Thoracic aorta (tissue), 2 donors: Measurements from ENCODE around the gene DGKH. TPM values are rescaled to one million over a fixed set of nuclear protein-coding genes. Genes with fewer than 3 reads are reported as not detected.

Experiments used
- ATAC-seq: fragments of 150-250 bp; one replicate; pipeline ENCODE4 v1.8.0; 2017; ENCODE audit warnings: low read depth; ENCODE audit not compliant: insufficient number of reproducible peaks, low FRiP score
- DNase-seq: peaks from one replicate; pipeline ENCODE4 v3.0.0-alpha.2; 2020; ENCODE audit warnings: low spot score
- H3K27ac ChIP-seq, 2 donors: fragments of 200-600 bp; sonication (generic); 1 replicate in 1 of 2; 2 replicates in 1 of 2; pipeline ENCODE4 v1.5.1; 2016; ENCODE audit warnings: mild to moderate bottlenecking in 2 of 2, moderate library complexity in 2 of 2
- H3K27me3 ChIP-seq: fragments of 200-600 bp; sonication (generic); replicated peaks from 2 replicates; pipeline ENCODE4 v1.6.0; 2016; ENCODE audit warnings: mild to moderate bottlenecking; ENCODE audit not compliant: insufficient read depth
- H3K36me3 ChIP-seq: fragments of 200-600 bp; sonication (generic); one replicate; pipeline ENCODE4 v1.5.1; 2016
- H3K4me1 ChIP-seq, 2 donors: fragments of 200-600 bp; sonication (generic); 1 replicate in 1 of 2; 2 replicates in 1 of 2; pipeline versions ENCODE4 v1.5.1 to v1.6.0; 2016; ENCODE audit warnings: low read depth in 2 of 2, mild to moderate bottlenecking in 1 of 2; ENCODE audit not compliant: control insufficient read depth in 1 of 2
- H3K4me3 ChIP-seq: fragments of 200-600 bp; sonication (generic); 2 replicates; pipeline ENCODE4 v1.5.1; 2016; ENCODE audit warnings: mild to moderate bottlenecking
- H3K9me3 ChIP-seq: fragments of 200-600 bp; sonication (generic); 2 replicates; pipeline ENCODE4 v1.5.1; 2016
- CTCF ChIP-seq: fragments of 200-600 bp; sonication (generic); IDR thresholded peaks from one replicate; pipeline ENCODE4 v1.5.1; 2019; ENCODE audit warnings: antibody characterized with exemption
- total RNA-seq, 2 donors: library from RNA; depleted of rRNA; stranded (reverse); fragments of >200 nt; gene quantifications; one replicate each; pipeline versions ENCODE4 v1.1.0 to v1.2.3, GENCODE V29; 2016

The DGKH gene
- total RNA-seq, 2 donors from 2014 or later = 18.3 to 37.8 TPM

- Histone ChIP-seq H3K36me3 (peaks cover 20% of the 10 kb centered on the region), H3K27me3 (no peaks in the 10 kb centered on the region), H3K4me1 (no peaks in the 10 kb centered on the region), H3K27ac (no peak overlapping the region), H3K9me3 (no peaks in the 10 kb centered on the region), H3K4me3 (no peak overlapping the region)
- TF ChIP-seq CTCF = no peak
- ATAC-seq (no peak), DNase-seq (no peak)
Measured at GRCh38 chr13:42181381-42181953, 133.0 kb downstream of the DGKH start.

DNA sequence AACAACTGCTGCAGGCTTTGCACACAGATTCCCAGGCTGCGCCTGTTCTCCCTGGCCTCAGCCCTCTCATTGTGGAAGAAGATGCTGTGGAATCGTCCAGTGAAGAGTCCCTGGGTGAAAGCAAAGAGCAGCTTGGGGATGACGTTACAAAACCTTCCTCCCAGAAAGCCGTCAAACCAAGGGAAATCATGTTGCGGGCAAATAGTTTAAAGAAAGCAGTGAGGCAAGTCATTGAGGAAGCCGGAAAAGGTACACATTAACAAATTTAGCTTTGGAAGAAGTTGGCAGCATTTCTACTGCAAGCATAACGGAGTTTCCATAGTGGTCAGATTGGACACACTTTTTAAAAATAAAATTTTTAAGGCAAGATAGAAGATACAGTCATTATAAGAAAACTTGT is 140.6 kb downstream of the DGKH start:
- Histone ChIP-seq H3K27ac (no peak overlapping the region), H3K36me3 (peaks cover 18% of the 10 kb centered on the region), H3K4me1 (no peaks in the 10 kb centered on the region), H3K4me3 (no peak overlapping the region), H3K27me3 (no peaks in the 10 kb centered on the region), H3K9me3 (no peaks in the 10 kb centered on the region)
- ATAC-seq (no peak), DNase-seq (no peak)
- TF ChIP-seq CTCF = no peak

DNA sequence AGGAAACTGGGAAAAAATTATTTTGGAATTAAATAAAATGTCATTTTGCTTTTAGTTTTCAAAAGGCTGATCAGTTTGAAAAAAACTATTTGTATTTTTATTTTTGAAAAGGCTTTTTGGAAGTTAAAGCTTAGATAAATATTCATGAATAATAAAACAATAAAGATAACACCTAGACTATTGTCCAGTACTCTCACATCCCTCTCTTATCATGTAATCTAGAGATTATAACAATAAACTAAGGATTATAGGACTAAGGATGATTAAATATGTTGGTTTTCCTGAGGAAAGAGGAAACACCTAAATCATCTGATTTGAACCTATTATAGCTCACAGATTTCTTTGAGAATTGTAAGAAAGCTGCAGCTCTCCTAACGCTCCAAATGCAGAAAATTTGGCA is 142.1 kb downstream of the DGKH start:
- TF ChIP-seq CTCF = no peak
- ATAC-seq = no peak

GRCh38 chr13:42211704-42212464 is 163.4 kb downstream of the DGKH start:
- H3K27me3 ChIP-seq = no peaks in the 10 kb centered on the region
- no peaks in the 10 kb centered on the region for H3K9me3 ChIP-seq
- no peak overlapping the region for H3K27ac ChIP-seq
- peaks cover 28% of the 10 kb centered on the region for H3K36me3 ChIP-seq
- no peak overlapping the region for H3K4me3 ChIP-seq
- ATAC-seq (no peak), DNase-seq (no peak)
- no peak for TF ChIP-seq CTCF
- H3K4me1 ChIP-seq = no peaks in the 10 kb centered on the region

More for the DNA sequence above, 142.1 kb downstream of the DGKH start:
- DNase-seq = no peak
- H3K4me1 ChIP-seq = no peaks in the 10 kb centered on the region
- H3K9me3 ChIP-seq = no peaks in the 10 kb centered on the region
- H3K27ac ChIP-seq = no peak overlapping the region
- no peaks in the 10 kb centered on the region for H3K27me3 ChIP-seq
- no peak overlapping the region for H3K4me3 ChIP-seq
- peaks cover 29% of the 10 kb centered on the region for H3K36me3 ChIP-seq

GRCh38 chr13:42214446-42214845 is 166.0 kb downstream of the DGKH start:
- H3K4me3 ChIP-seq = no peak overlapping the region
- TF ChIP-seq CTCF = no peak
- DNase-seq (no peak), ATAC-seq (no peak)
- no peaks in the 10 kb centered on the region for H3K27me3 ChIP-seq
- no peaks in the 10 kb centered on the region for H3K4me1 ChIP-seq
- H3K27ac ChIP-seq = no peak overlapping the region
- peaks cover 23% of the 10 kb centered on the region for H3K36me3 ChIP-seq
- no peaks in the 10 kb centered on the region for H3K9me3 ChIP-seq
